Right atrium auricular region (tissue), 2 donors: ENCODE measurements around the gene TAP2. TPM values are rescaled to one million over a fixed set of nuclear protein-coding genes. Genes with fewer than 3 reads are reported as not detected.

ENCODE experiments used
- DNase-seq: peaks from one replicate; pipeline ENCODE4 v3.0.0-alpha.2; 2019; ENCODE audit warnings: low spot score
- H3K27ac ChIP-seq, 2 donors: fragments of 200-600 bp; sonication (generic); 1 replicate in 1 of 2; 2 replicates in 1 of 2; pipeline ENCODE4 v1.5.1; 2016 to 2019
- H3K27me3 ChIP-seq, 2 donors: fragments of 200-600 bp; sonication (generic); one replicate each; pipeline versions ENCODE4 v1.5.1 to v1.6.0; 2017 to 2019
- H3K36me3 ChIP-seq: fragments of 200-600 bp; sonication (generic); one replicate; pipeline ENCODE4 v1.5.1; 2016
- H3K4me1 ChIP-seq, 2 donors: fragments of 200-600 bp; sonication (generic); one replicate each; pipeline versions ENCODE4 v1.5.1 to v1.6.0; 2017 to 2019
- H3K4me3 ChIP-seq, 2 donors: fragments of 200-600 bp; sonication (generic); 1 replicate in 1 of 2; 2 replicates in 1 of 2; pipeline ENCODE4 v1.5.1; 2017 to 2019; ENCODE audit warnings: mild to moderate bottlenecking in 1 of 2, moderate library complexity in 1 of 2
- H3K9me3 ChIP-seq, 2 donors: fragments of 200-600 bp; sonication (generic); one replicate each; pipeline ENCODE4 v1.5.1; 2019
- CTCF ChIP-seq, 2 donors: fragments of 200-600 bp; sonication (generic); IDR thresholded peaks; one replicate each; pipeline ENCODE4 v1.5.1; 2019; ENCODE audit warnings: antibody characterized with exemption in 2 of 2
- total RNA-seq, 2 donors: library from RNA; depleted of rRNA; stranded (reverse); fragments of >200 nt; gene quantifications; one replicate each; pipeline ENCODE4 v1.1.0, GENCODE V29; 2016

The TAP2 gene
- total RNA-seq, 2 donors from 2014 or later: 3.4 to 6.3 TPM

- H3K27ac ChIP-seq: no peak overlapping the region
- no peak for TF ChIP-seq CTCF (IDR thresholded peaks at IDR 0.05)
- no peak overlapping the region for H3K4me3 ChIP-seq
- no peak for DNase-seq
- H3K9me3 ChIP-seq: no peaks in the 10 kb centered on the region
- H3K36me3 ChIP-seq: peaks cover 6% of the 10 kb centered on the region
- no peaks in the 10 kb centered on the region for H3K27me3 ChIP-seq
- H3K4me1 ChIP-seq: peaks cover 0 to 14% of the 10 kb centered on the region in 2 donors
Observed at GRCh38 chr6:32836873-32837272, 1.7 kb downstream of the TAP2 start.

DNA sequence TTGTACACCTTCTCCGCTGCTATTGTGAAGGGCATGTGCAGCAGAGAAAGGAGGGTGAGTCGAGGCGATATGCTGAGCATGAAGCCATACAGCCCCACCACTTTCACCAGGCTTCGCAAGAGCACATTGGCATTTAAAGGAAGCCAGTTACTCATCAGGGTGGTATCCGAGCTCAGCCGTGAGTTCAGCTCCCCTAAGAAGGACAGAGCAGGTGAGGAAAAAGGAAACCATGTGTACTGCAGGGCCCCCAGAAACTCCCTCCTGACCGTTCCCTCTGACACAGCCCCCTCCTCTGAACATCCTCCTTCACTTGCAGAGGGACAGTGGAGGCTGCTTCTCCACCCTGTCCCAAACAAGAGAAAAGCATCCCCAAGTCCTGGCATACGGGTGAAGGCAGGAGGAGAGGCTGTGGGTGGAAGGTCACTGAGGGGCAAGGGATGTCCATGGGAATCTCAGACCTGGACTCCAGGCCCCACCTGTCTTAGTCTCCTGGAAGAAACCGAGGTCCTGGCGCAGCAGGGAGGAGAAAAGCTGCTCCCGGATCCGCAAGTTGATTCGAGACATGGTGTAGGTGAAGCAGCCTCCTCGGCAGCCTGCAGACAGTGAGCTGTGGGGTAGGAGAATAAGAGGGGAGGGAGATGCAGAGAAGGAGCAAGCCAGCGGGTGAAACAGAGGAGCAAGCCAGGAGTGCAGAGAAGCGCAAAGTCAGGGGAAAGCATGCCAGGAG, 3.2 kb downstream of the TAP2 start:
- Histone ChIP-seq H3K27ac (no peak overlapping the region), H3K4me3 (no peak overlapping the region), H3K4me1 (peaks cover 0 to 14% of the 10 kb centered on the region in 2 donors), H3K36me3 (peaks cover 11% of the 10 kb centered on the region), H3K27me3 (no peaks in the 10 kb centered on the region), H3K9me3 (no peaks in the 10 kb centered on the region)
- no peak for DNase-seq
- no peak for TF ChIP-seq CTCF (IDR thresholded peaks at IDR 0.05)

GRCh38 chr6:32833664-32834063, 4.9 kb downstream of the TAP2 start:
- Histone ChIP-seq H3K27ac (no peak overlapping the region), H3K9me3 (no peaks in the 10 kb centered on the region), H3K4me3 (no peak overlapping the region), H3K27me3 (no peaks in the 10 kb centered on the region), H3K4me1 (peaks cover 0 to 9% of the 10 kb centered on the region in 2 donors), H3K36me3 (peaks cover 22% of the 10 kb centered on the region)
- no peak for DNase-seq
- no peak for TF ChIP-seq CTCF (IDR thresholded peaks at IDR 0.05)

DNA sequence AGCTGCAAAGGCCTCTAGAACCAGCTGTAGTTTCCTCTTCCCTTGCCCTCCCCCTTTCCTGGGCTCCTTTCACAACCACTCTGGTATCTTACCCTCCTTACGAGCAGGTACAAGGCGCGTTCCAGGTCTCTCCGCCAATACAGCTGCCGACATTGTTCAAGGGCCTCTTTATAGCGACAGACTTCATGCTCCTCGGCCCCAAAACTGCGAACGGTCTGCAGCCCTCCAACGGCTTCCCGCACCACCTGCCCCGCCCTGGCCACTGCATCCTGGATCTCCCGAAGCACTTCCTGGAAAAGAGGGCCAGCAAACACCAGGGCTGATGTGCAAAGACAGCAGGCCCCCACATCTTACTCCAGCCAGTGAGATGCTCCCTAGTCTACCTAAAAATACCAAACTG, 6.0 kb downstream of the TAP2 start:
- H3K4me1 ChIP-seq: peaks cover 0 to 4% of the 10 kb centered on the region in 2 donors
- H3K4me3 ChIP-seq: no peak overlapping the region
- no peaks in the 10 kb centered on the region for H3K27me3 ChIP-seq
- DNase-seq: no peak
- H3K9me3 ChIP-seq: no peaks in the 10 kb centered on the region
- no peak overlapping the region for H3K27ac ChIP-seq
- peaks cover 22% of the 10 kb centered on the region for H3K36me3 ChIP-seq
- TF ChIP-seq CTCF (IDR thresholded peaks at IDR 0.05): no peak

DNA sequence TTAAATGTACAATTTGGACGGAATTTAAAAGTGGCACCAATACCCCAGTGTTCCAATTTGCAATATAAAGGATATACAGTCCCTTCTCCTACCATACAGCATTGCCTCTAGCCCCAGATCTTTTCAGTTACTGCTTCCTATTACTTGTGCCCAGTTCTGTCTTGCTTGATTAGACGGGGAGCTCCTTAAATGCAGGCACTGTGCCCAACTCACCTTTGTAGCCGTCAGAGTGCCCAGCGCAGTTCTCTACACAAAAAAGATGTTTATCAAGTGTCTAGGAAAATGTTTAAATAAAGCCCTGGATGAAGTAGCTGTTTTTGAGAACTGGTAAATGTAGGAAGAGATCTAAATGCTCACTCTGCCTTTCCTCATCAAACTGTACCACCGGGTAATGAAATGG, 7.6 kb downstream of the TAP2 start:
- no peak for TF ChIP-seq CTCF (IDR thresholded peaks at IDR 0.05)
- peaks cover 22% of the 10 kb centered on the region for H3K36me3 ChIP-seq
- no peak for DNase-seq
- no peaks in the 10 kb centered on the region for H3K27me3 ChIP-seq
- H3K9me3 ChIP-seq: no peaks in the 10 kb centered on the region
- H3K27ac ChIP-seq: no peak overlapping the region
- no peak overlapping the region for H3K4me3 ChIP-seq
- peaks cover 0 to 7% of the 10 kb centered on the region in 2 donors for H3K4me1 ChIP-seq

DNA sequence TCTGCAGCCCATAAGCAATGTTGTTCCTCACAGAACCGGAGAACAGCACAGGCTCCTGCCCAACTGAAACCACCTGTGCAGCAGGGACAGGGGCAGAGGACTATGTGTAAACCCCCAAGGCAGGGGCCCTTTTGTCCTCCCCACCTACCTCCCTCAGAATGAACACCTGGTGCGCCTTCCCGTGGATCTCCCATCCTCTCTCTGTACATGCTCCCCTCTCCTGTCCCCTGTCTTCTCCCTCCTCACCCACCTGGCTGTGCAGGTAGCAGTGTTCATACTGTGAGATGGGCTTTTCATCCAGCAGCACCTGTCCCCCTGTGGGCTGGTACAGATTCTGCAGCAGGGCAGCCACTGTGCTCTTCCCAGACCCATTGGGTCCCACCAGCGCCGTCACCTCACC, 8.5 kb downstream of the TAP2 start:
- no peak for TF ChIP-seq CTCF (IDR thresholded peaks at IDR 0.05)
- Histone ChIP-seq H3K27me3 (no peaks in the 10 kb centered on the region), H3K36me3 (peaks cover 22% of the 10 kb centered on the region), H3K4me1 (peaks cover 0 to 7% of the 10 kb centered on the region in 2 donors), H3K9me3 (no peaks in the 10 kb centered on the region), H3K27ac (no peak overlapping the region), H3K4me3 (no peak overlapping the region)
- DNase-seq: no peak
